D721Med (cell line): ENCODE results near the gene TRMU.

Source experiments
- DNase-seq: peaks from one replicate; pipeline ENCODE4 v3.0.0; 2011; ENCODE audit warnings: low spot score; ENCODE audit not compliant: insufficient read length
- FAIRE-seq: peaks from 2 replicates; lab custom pipeline; 2011; peaks lifted over from hg19 to GRCh38; lab: Jason Lieb, UNC
- CTCF ChIP-seq: IDR thresholded peaks from 2 replicates; pipeline ENCODE4 v1.5.1; 2012; ENCODE audit warnings: mild to moderate bottlenecking, control low read depth; ENCODE audit not compliant: insufficient read depth; ENCODE audit errors: missing control alignments

TRMU gene

GRCh38 chr22:46294784-46295183 lies 40.7 kb upstream of the TRMU start:
- no peak for TF ChIP-seq CTCF
- FAIRE-seq (no peak), DNase-seq (no peak)

- no peak for DNase-seq
- TF ChIP-seq CTCF = no peak
- no peak for FAIRE-seq
Measured at GRCh38 chr22:46295277-46295971, 40.1 kb upstream of the TRMU start.

- DNase-seq (peak; percentile 86), FAIRE-seq (no peak)
- peak; percentile 35 for TF ChIP-seq CTCF
Measured at GRCh38 chr22:46296257-46297150, 39.0 kb upstream of the TRMU start, which contains the start of gene GTSE1. Gene GTSE1, plus strand, starts transcription at chr22:46296870. Its CDS starts 531 bp downstream, at chr22:46297401.

- FAIRE-seq (no peak), DNase-seq (no peak)
- no peak for TF ChIP-seq CTCF
Measured at GRCh38 chr22:46297151-46297812, 38.2 kb upstream of the TRMU start.

- TF ChIP-seq CTCF = no peak
- DNase-seq = no peak
- FAIRE-seq = no peak
Measured at GRCh38 chr22:46299101-46299500, 36.4 kb upstream of the TRMU start.

GRCh38 chr22:46300491-46300890 lies 35.0 kb upstream of the TRMU start:
- no peak for DNase-seq
- TF ChIP-seq CTCF = no peak
- no peak for FAIRE-seq
